HFF-Myc (cell line): Measurements from ENCODE around the gene ADCY9.

ENCODE experiments used
- DNase-seq: peaks from one replicate; pipeline ENCODE4 v3.0.0-alpha.2; 2011; ENCODE audit warnings: low read depth; ENCODE audit errors: extremely low read depth
- H3K4me3 ChIP-seq: replicated peaks from 2 replicates; pipeline ENCODE4 v1.5.1; 2011; ENCODE audit warnings: low read depth, mild to moderate bottlenecking, control low read depth, low read length
- CTCF ChIP-seq: IDR thresholded peaks from 2 replicates; pipeline ENCODE4 v1.5.1; 2012; ENCODE audit warnings: mild to moderate bottlenecking, low read depth, low read length, control low read depth; ENCODE audit errors: missing control alignments

The ADCY9 gene

GRCh38 chr16:4006397-4006999 lies 109.7 kb downstream of the ADCY9 start:
- DNase-seq: no peak
- H3K4me3 ChIP-seq: no peak overlapping the region
- no peak for TF ChIP-seq CTCF

- no peak for DNase-seq
- no peak overlapping the region for H3K4me3 ChIP-seq
- TF ChIP-seq CTCF: no peak
These were observed 110.5 kb downstream of the ADCY9 start for GRCh38 chr16:4005731-4006130.

GRCh38 chr16:4005281-4005680 lies 111.0 kb downstream of the ADCY9 start:
- TF ChIP-seq CTCF: no peak
- no peak overlapping the region for H3K4me3 ChIP-seq
- DNase-seq: no peak

GRCh38 chr16:4004206-4004605 lies 112.0 kb downstream of the ADCY9 start:
- H3K4me3 ChIP-seq: no peak overlapping the region

GRCh38 chr16:4003576-4003975 lies 112.7 kb downstream of the ADCY9 start:
- no peak for TF ChIP-seq CTCF
- H3K4me3 ChIP-seq: no peak overlapping the region
- DNase-seq: no peak

More at GRCh38 chr16:4004206-4004605, 112.0 kb downstream of the ADCY9 start:
- DNase-seq: no peak
- TF ChIP-seq CTCF: no peak

- H3K4me3 ChIP-seq: no peak overlapping the region
- TF ChIP-seq CTCF: no peak
- DNase-seq: no peak
These were observed 113.1 kb downstream of the ADCY9 start for GRCh38 chr16:4003166-4003565.

- no peak for TF ChIP-seq CTCF
- no peak for DNase-seq
- H3K4me3 ChIP-seq: no peak overlapping the region
These were observed 114.1 kb downstream of the ADCY9 start for GRCh38 chr16:4002121-4002520.
